Thyroid gland (tissue), 4 donors: ENCODE results near the gene COL27A1.

ENCODE experiments used
- POLR2A ChIP-seq, 2 donors: fragments of 450-650 bp; IDR thresholded peaks; one replicate each; pipeline ENCODE4 v1.6.1; 2017; ENCODE audit warnings: antibody characterized with exemption in 2 of 2, mild to moderate bottlenecking in 2 of 2, moderate library complexity in 1 of 2
- TF ChIP-seq, protein P1 (sequence below), 6 experiments: fragments of 200-600 bp in 3 of 6; fragments of 450-650 bp in 3 of 6; sonication (generic) in 3 of 6; IDR thresholded peaks; one replicate each; pipeline ENCODE4 v1.5.1; 2016 to 2019; ENCODE audit warnings: antibody characterized with exemption in 6 of 6, mild to moderate bottlenecking in 2 of 6, inconsistent platforms in 1 of 6, moderate library complexity in 1 of 6

DNA sequence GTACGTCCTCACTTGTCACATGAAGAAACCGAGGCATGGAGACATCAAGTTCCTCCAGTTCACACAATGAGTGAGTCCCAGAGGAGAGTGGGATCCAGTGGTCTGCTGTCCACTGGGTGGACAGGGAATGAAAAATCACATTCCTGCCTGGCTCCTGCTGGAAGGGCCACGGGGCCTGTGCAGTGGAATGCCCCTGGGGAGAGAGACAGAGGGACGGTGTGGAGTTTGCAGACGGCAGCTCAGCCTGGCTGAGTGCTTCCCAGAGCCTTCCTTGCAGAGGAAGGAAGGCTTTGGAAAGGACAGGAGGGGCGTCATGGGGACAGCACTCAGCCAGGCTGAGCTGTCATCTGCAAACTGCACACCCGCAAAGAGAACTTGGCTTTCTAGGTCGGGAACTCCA is 74.7 kb downstream of the COL27A1 start:
- TF ChIP-seq, protein P1, sequence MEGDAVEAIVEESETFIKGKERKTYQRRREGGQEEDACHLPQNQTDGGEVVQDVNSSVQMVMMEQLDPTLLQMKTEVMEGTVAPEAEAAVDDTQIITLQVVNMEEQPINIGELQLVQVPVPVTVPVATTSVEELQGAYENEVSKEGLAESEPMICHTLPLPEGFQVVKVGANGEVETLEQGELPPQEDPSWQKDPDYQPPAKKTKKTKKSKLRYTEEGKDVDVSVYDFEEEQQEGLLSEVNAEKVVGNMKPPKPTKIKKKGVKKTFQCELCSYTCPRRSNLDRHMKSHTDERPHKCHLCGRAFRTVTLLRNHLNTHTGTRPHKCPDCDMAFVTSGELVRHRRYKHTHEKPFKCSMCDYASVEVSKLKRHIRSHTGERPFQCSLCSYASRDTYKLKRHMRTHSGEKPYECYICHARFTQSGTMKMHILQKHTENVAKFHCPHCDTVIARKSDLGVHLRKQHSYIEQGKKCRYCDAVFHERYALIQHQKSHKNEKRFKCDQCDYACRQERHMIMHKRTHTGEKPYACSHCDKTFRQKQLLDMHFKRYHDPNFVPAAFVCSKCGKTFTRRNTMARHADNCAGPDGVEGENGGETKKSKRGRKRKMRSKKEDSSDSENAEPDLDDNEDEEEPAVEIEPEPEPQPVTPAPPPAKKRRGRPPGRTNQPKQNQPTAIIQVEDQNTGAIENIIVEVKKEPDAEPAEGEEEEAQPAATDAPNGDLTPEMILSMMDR (IDR thresholded peaks at IDR 0.05), result no peak
- no peak for TF ChIP-seq POLR2A (IDR thresholded peaks at IDR 0.05)
